H9 (cell line): Measurements from ENCODE around the gene RBM7. TPM values are rescaled to one million over a fixed set of nuclear protein-coding genes. Genes with fewer than 3 reads are reported as not detected.

ENCODE experiments used
- DNase-seq: peaks from one replicate; pipeline ENCODE4 v3.0.0-alpha.2; 2017
- H2AFZ ChIP-seq: one replicate; pipeline ENCODE4 v1.6.1; 2013; ENCODE audit warnings: mild to moderate bottlenecking, low read length, control low read depth, moderate library complexity
- H2AK5ac ChIP-seq: 2 replicates; pipeline ENCODE4 v1.6.1; 2013; ENCODE audit warnings: low read length, control low read depth, mixed read lengths; ENCODE audit not compliant: insufficient read length
- H2BK120ac ChIP-seq: one replicate; pipeline ENCODE4 v1.6.1; 2013; ENCODE audit warnings: low read depth, mild to moderate bottlenecking, low read length, control low read depth, inconsistent platforms; ENCODE audit not compliant: poor library complexity, severe bottlenecking
- H2BK12ac ChIP-seq: 2 replicates; pipeline ENCODE4 v1.6.1; 2013; ENCODE audit warnings: low read length, control low read depth, mixed read lengths, low read depth; ENCODE audit not compliant: insufficient read length
- H2BK15ac ChIP-seq: 2 replicates; pipeline ENCODE4 v1.6.1; 2013; ENCODE audit warnings: low read depth, low read length, control low read depth
- H2BK20ac ChIP-seq: one replicate; pipeline ENCODE4 v1.6.1; 2013; ENCODE audit warnings: low read depth, mild to moderate bottlenecking, low read length, control low read depth, inconsistent platforms; ENCODE audit not compliant: poor library complexity, severe bottlenecking
- H2BK5ac ChIP-seq: 2 replicates; pipeline ENCODE4 v1.6.1; 2013; ENCODE audit warnings: low read length, control low read depth, mixed read lengths; ENCODE audit not compliant: insufficient read length
- H3K14ac ChIP-seq: 2 replicates; pipeline ENCODE4 v1.6.1; 2013; ENCODE audit warnings: low read length, control low read depth; ENCODE audit not compliant: insufficient read depth
- H3K18ac ChIP-seq: 2 replicates; pipeline ENCODE4 v1.6.1; 2013; ENCODE audit warnings: low read depth, mild to moderate bottlenecking, mixed read lengths, low read length, control low read depth; ENCODE audit not compliant: insufficient read length
- H3K23ac ChIP-seq: 2 replicates; pipeline ENCODE4 v1.6.1; 2013; ENCODE audit warnings: low read length, control low read depth, mixed read lengths, low read depth; ENCODE audit not compliant: insufficient read length
- H3K23me2 ChIP-seq: 2 replicates; pipeline ENCODE4 v1.6.1; 2013; ENCODE audit warnings: low read depth, mild to moderate bottlenecking, mixed read lengths, low read length, control low read depth; ENCODE audit not compliant: insufficient read length, poor library complexity, severe bottlenecking
- H3K27ac ChIP-seq: 2 replicates; pipeline ENCODE4 v1.5.1; 2013; ENCODE audit warnings: low read length, control low read depth, mixed read lengths, low read depth; ENCODE audit not compliant: insufficient read length
- H3K27me3 ChIP-seq: 2 replicates; pipeline ENCODE4 v1.6.1; 2013; ENCODE audit warnings: low read length, control low read depth, inconsistent platforms; ENCODE audit not compliant: insufficient read depth
- H3K4ac ChIP-seq: 2 replicates; pipeline ENCODE4 v1.6.1; 2013; ENCODE audit warnings: low read depth, mild to moderate bottlenecking, control low read depth, inconsistent platforms, low read length, moderate library complexity
- H3K4me1 ChIP-seq: 2 replicates; pipeline ENCODE4 v1.6.1; 2013; ENCODE audit warnings: low read length, control low read depth, inconsistent platforms; ENCODE audit not compliant: insufficient read depth
- H3K4me2 ChIP-seq: 2 replicates; pipeline ENCODE4 v1.6.1; 2013; ENCODE audit warnings: low read length, control low read depth, mixed read lengths; ENCODE audit not compliant: insufficient read length, insufficient read depth
- H3K56ac ChIP-seq: 2 replicates; pipeline ENCODE4 v1.6.1; 2013; ENCODE audit warnings: low read depth, mild to moderate bottlenecking, mixed read lengths, low read length, control low read depth; ENCODE audit not compliant: insufficient read length
- H3K79me1 ChIP-seq: 2 replicates; pipeline ENCODE4 v1.6.1; 2013; ENCODE audit warnings: low read depth, mild to moderate bottlenecking, moderate library complexity, low read length, control low read depth, inconsistent platforms; ENCODE audit not compliant: insufficient read depth, poor library complexity, severe bottlenecking
- H3K79me2 ChIP-seq: 2 replicates; pipeline ENCODE4 v1.6.1; 2013; ENCODE audit warnings: low read length, control low read depth, inconsistent platforms; ENCODE audit not compliant: insufficient read depth
- H3K9ac ChIP-seq: 2 replicates; pipeline ENCODE4 v1.6.1; 2013; ENCODE audit warnings: low read length, control low read depth, mixed read lengths; ENCODE audit not compliant: insufficient read length; ENCODE audit errors: extremely low read depth
- H3K9me3 ChIP-seq: one replicate; pipeline ENCODE4 v1.6.1; 2013; ENCODE audit warnings: low read depth, low read length, inconsistent platforms; ENCODE audit not compliant: control insufficient read depth
- H3T11ph ChIP-seq: one replicate; pipeline ENCODE4 v1.6.1; 2013; ENCODE audit warnings: mild to moderate bottlenecking, low read length, control low read depth, inconsistent platforms
- H4K20me1 ChIP-seq: one replicate; pipeline ENCODE4 v1.6.1; 2013; ENCODE audit not compliant: control insufficient read depth, insufficient read length, insufficient read depth
- H4K5ac ChIP-seq: 2 replicates; pipeline ENCODE4 v1.6.1; 2013; ENCODE audit warnings: low read depth, mild to moderate bottlenecking, mixed read lengths, low read length, control low read depth; ENCODE audit not compliant: insufficient read length
- H4K8ac ChIP-seq: replicated peaks from 2 replicates; pipeline ENCODE4 v1.6.1; 2013; ENCODE audit warnings: low read length, control low read depth, mixed read lengths, low read depth; ENCODE audit not compliant: insufficient read length
- H4K91ac ChIP-seq: 2 replicates; pipeline ENCODE4 v1.6.1; 2013; ENCODE audit warnings: low read depth, mild to moderate bottlenecking, moderate library complexity, mixed read lengths, low read length, control low read depth; ENCODE audit not compliant: insufficient read length
- H3K27ac Mint-ChIP-seq, 3 experiments: 2 replicates in 2 of 3; 3 replicates in 1 of 3; pipeline ENCODE4 v1.8.0; 2020 to 2021; ENCODE audit warnings: mixed read lengths in 3 of 3, mild to moderate bottlenecking in 1 of 3, moderate library complexity in 1 of 3
- H3K27me3 Mint-ChIP-seq: 2 replicates; pipeline ENCODE4 v1.8.0; 2021; ENCODE audit warnings: low read depth, mild to moderate bottlenecking, moderate library complexity, mixed read lengths
- H3K36me3 Mint-ChIP-seq, 3 experiments: 2 replicates in 2 of 3; 3 replicates in 1 of 3; pipeline ENCODE4 v1.8.0; 2020 to 2021; ENCODE audit warnings: low read depth in 3 of 3, mixed read lengths in 3 of 3; ENCODE audit not compliant: insufficient read depth in 1 of 3
- H3K4me1 Mint-ChIP-seq, 2 experiments: 2 replicates each; pipeline ENCODE4 v1.8.0; 2020; ENCODE audit warnings: mixed read lengths in 2 of 2
- H3K4me3 Mint-ChIP-seq, 2 experiments: 2 replicates in 1 of 2; 3 replicates in 1 of 2; pipeline ENCODE4 v1.8.0; 2020 to 2021; ENCODE audit warnings: mild to moderate bottlenecking in 2 of 2, mixed read lengths in 2 of 2, moderate library complexity in 1 of 2
- H3K9me3 Mint-ChIP-seq, 2 experiments: 2 replicates in 1 of 2; 3 replicates in 1 of 2; pipeline ENCODE4 v1.8.0; 2020; ENCODE audit warnings: mild to moderate bottlenecking in 2 of 2, mixed read lengths in 2 of 2, moderate library complexity in 1 of 2
- CTCF ChIP-seq: fragments of 200-600 bp; sonication (generic); conservative IDR thresholded peaks from 3 replicates; pipeline ENCODE4 v1.8.0; 2021; ENCODE audit warnings: antibody characterized with exemption, mild to moderate bottlenecking
- total RNA-seq: library from RNA; stranded (reverse); gene quantifications from 2 replicates; pipeline ENCODE4 v1.2.1, GENCODE V29; 2021

The RBM7 gene
- total RNA-seq, 1 experiment from 2014 or later, result 56.4 TPM

- H3K9me3 ChIP-seq, result no peaks in the 10 kb centered on the region
- no peak overlapping the region for H3K27ac ChIP-seq
- no peak overlapping the region for H2BK120ac ChIP-seq
- Mint-ChIP-seq H3K4me1 (peaks cover 33 to 35% of the 10 kb centered on the region in 2 experiments), H3K36me3 (peaks cover under 1 to 1% (median under 1%) of the 10 kb centered on the region in 3 experiments; a peak in 6 of 7 replicates), H3K27ac (peak overlapping the region in 1 of 3 experiments; percentile 28; a peak in 3 of 7 replicates), H3K9me3 (no peaks in the 10 kb centered on the region), H3K27me3 (no peaks in the 10 kb centered on the region), H3K4me3 (no peak overlapping the region)
- H3K27me3 ChIP-seq, result no peaks in the 10 kb centered on the region
- H3K4ac ChIP-seq, result no peak overlapping the region
- H3T11ph ChIP-seq, result no peak overlapping the region
- H3K9ac ChIP-seq, result no peak overlapping the region
- no peaks in the 10 kb centered on the region; the same call in 1 of the 2 replicates for H3K4me1 ChIP-seq
- no peak for TF ChIP-seq CTCF
- no peak overlapping the region for H2BK20ac ChIP-seq
- no peak overlapping the region for H2BK12ac ChIP-seq
- H4K20me1 ChIP-seq, result no peaks in the 10 kb centered on the region
- no peak overlapping the region for H3K56ac ChIP-seq
- H3K14ac ChIP-seq, result no peak overlapping the region
- H4K91ac ChIP-seq, result no peak overlapping the region
- H2BK15ac ChIP-seq, result no peak overlapping the region
- no peak overlapping the region for H3K23ac ChIP-seq
- no peak overlapping the region for H2AK5ac ChIP-seq
- H3K18ac ChIP-seq, result no peak overlapping the region
- no peak overlapping the region for H4K8ac ChIP-seq
- DNase-seq, result no peak
- peaks cover 4% of the 10 kb centered on the region for H3K23me2 ChIP-seq
- H2BK5ac ChIP-seq, result no peak overlapping the region
- H2AFZ ChIP-seq, result no peak overlapping the region
- H3K79me1 ChIP-seq, result no peaks in the 10 kb centered on the region
- H3K79me2 ChIP-seq, result peaks cover 8% of the 10 kb centered on the region; the same call in 1 of the 2 replicates
- no peak overlapping the region for H3K4me2 ChIP-seq
- H4K5ac ChIP-seq, result no peak overlapping the region
These were observed 3.5 kb upstream of the RBM7 start for GRCh38 chr11:114396916-114397315.
